Measurements from ENCODE around the gene MATCAP1. TPM values are rescaled to one million over a fixed set of nuclear protein-coding genes. Genes with fewer than 3 reads are reported as not detected.

The MATCAP1 gene
- total and polyA plus RNA-seq, 2 of the 8 experiments (the other 6 are each of a cell fraction or from before 2014, with no cell fraction given): 22.9 to 27.5 TPM

- Histone ChIP-seq H2BK20ac (ENCODE audit: low read length) (no peak overlapping the region), H3K79me1 (ENCODE audit: low read depth, low read length) (no peaks in the 10 kb centered on the region), H2AK5ac (ENCODE audit: low read depth, low read length) (no peak overlapping the region), H3K27me3 (replicated peaks in 1 of 4; ENCODE audit: control insufficient read depth in 3 of 4, extremely low read depth in 1 of 4, insufficient read depth in 3 of 4, low read length in 3 of 4) (peaks cover 93 to 100% (median 99%) of the 10 kb centered on the region in 4 experiments), H3K14ac (ENCODE audit: insufficient read length) (no peak overlapping the region), H4K5ac (ENCODE audit: insufficient read length, low read depth, low read length) (no peak overlapping the region), H3K4me3 (ENCODE audit: extremely low read depth in 1 of 4, insufficient read depth in 2 of 4, low read depth in 3 of 4, low read length in 4 of 4) (0 out of 8 replicates have a peak overlapping the region, but pooled peaks of 1 of the 4 experiments have one; percentile 61), H3K56ac (replicated peaks; ENCODE audit: insufficient read length, low read depth, low read length) (no peak overlapping the region), H3K79me2 (ENCODE audit: control insufficient read depth in 1 of 2, insufficient read depth in 2 of 2, low read length in 2 of 2) (no peaks in the 10 kb centered on the region), H2BK120ac (replicated peaks; ENCODE audit: low read depth, low read length) (no peak overlapping the region), H2AFZ (ENCODE audit: low read length) (no peak overlapping the region), H3K23me2 (ENCODE audit: low read depth, low read length) (peaks cover 15% of the 10 kb centered on the region), H3K23ac (ENCODE audit: insufficient read length) (no peak overlapping the region), H3K27ac (ENCODE audit: low read depth, low read length) (no peak overlapping the region), H4K20me1 (replicated peaks in 1 of 2; ENCODE audit: control insufficient read depth in 1 of 2, insufficient read depth in 2 of 2, low read length in 2 of 2) (peaks cover 5 to 21% of the 10 kb centered on the region in 2 experiments), H3K18ac (ENCODE audit: extremely low read depth, low read length) (no peak overlapping the region), H3K4ac (replicated peaks; ENCODE audit: insufficient read length, low read depth, low read length) (no peak overlapping the region), H3K36me3 (ENCODE audit: control insufficient read depth in 2 of 4, insufficient read depth in 4 of 4, low read length in 3 of 4) (peaks cover 0 to 14% (median 0%) of the 10 kb centered on the region in 4 experiments; a peak in 1 of 8 replicates), H3K4me1 (replicated peaks in 1 of 4; ENCODE audit: control insufficient read depth in 3 of 4, insufficient read depth in 4 of 4, low read length in 3 of 4) (peaks cover 0 to 32% (median 28%) of the 10 kb centered on the region in 4 experiments; a peak in 6 of 7 replicates), H2BK5ac (ENCODE audit: low read depth, low read length) (no peak overlapping the region), H3K9me3 (ENCODE audit: insufficient read depth in 2 of 2, low read depth in 1 of 2, low read length in 1 of 2) (no peaks in the 10 kb centered on the region), H4K8ac (ENCODE audit: extremely low read depth, insufficient read depth, low read length) (no peak overlapping the region), H2BK12ac (ENCODE audit: low read depth, low read length) (peak overlapping the region; percentile 45; the same call in 1 of the 2 replicates), H3K4me2 (ENCODE audit: insufficient read depth in 1 of 2, low read depth in 2 of 2, low read length in 2 of 2) (peak overlapping the region; percentile 29 to 74; a peak in 2 of 4 replicates), H4K91ac (replicated peaks; ENCODE audit: insufficient read length, low read length) (no peak overlapping the region), H3K9ac (replicated peaks in 1 of 4; ENCODE audit: extremely low read depth in 1 of 4, low read depth in 3 of 4, low read length in 3 of 4) (no peak overlapping the region), H2BK15ac (ENCODE audit: low read length) (no peak overlapping the region)
- 21% methylated on average over 25 of the region's 25 CpGs; no CpG with 5 or more reads in 1 of the 2 experiments for WGBS, 2 experiments (ENCODE audit: extremely low coverage in 1 of 2, insufficient coverage in 1 of 2, insufficient read length in 1 of 2, insufficient replicate concordance in 2 of 2, low coverage in 1 of 2, low lambda C conversion rate in 2 of 2, missing lambda C conversion rate in 1 of 2)
- FAIRE-seq: no peak
- POLR2A ChIA-PET (ENCODE audit: partially characterized antibody): interaction anchor here (1.3 to 7.9 kb wide), 5 partner anchors 8 to 38 kb away, joined by 3 to 59 read pairs (median 12); partner anchors contain the start of genes B3GNT9, MATCAP1 and NOL3
- CTCF ChIA-PET (ENCODE audit: partially characterized antibody): interaction anchor here (1.4 to 19.3 kb wide), 8 partner anchors 5 to 209 kb away, joined by 4 to 291 read pairs (median 46); partner anchors contain the start of genes B3GNT9, CES3, FBXL8 and HSF4
- DNase-seq (ENCODE audit: low read depth in 1 of 2, low spot score in 2 of 2): peak in 1 of 2 experiments; percentile 53
- TF ChIP-seq RBBP5 (IDR thresholded peaks at IDR 0.05; ENCODE audit: borderline replicate concordance, low read depth, low read length) (no peak), SUZ12 (IDR thresholded peaks at IDR 0.05; ENCODE audit: low read length) (peak; percentile 62)
Observed at GRCh38 chr16:67161595-67162058, 22.1 kb downstream of the MATCAP1 start.
